ENCODE data around the gene CD40. TPM values are rescaled to one million over a fixed set of nuclear protein-coding genes. Genes with fewer than 3 reads are reported as not detected.

CD40 gene
- total RNA-seq, 1 experiment from 2014 or later, result 7.8 TPM

- H3K4me1 Mint-ChIP-seq, result peaks cover 27 to 45% of the 10 kb centered on the region in 2 experiments
- Histone ChIP-seq H4K5ac (ENCODE audit: insufficient read length, low read depth, low read length) (no peak overlapping the region), H3K4ac (ENCODE audit: low read depth, low read length) (no peak overlapping the region), H3K4me1 (ENCODE audit: insufficient read depth, low read length) (no peaks in the 10 kb centered on the region), H3K14ac (ENCODE audit: insufficient read depth, low read length) (no peak overlapping the region), H2BK120ac (ENCODE audit: low read depth, low read length, poor library complexity, severe bottlenecking) (no peak overlapping the region), H2BK5ac (ENCODE audit: insufficient read length, low read length) (no peak overlapping the region), H3K27me3 (ENCODE audit: insufficient read depth, low read length) (no peaks in the 10 kb centered on the region), H3K4me2 (ENCODE audit: insufficient read depth, insufficient read length, low read length) (no peak overlapping the region), H3K79me2 (ENCODE audit: insufficient read depth, low read length) (no peaks in the 10 kb centered on the region), H3K18ac (ENCODE audit: insufficient read length, low read depth, low read length) (no peak overlapping the region), H3K27ac (ENCODE audit: insufficient read length, low read depth, low read length) (no peak overlapping the region), H4K20me1 (ENCODE audit: control insufficient read depth, insufficient read depth, insufficient read length) (no peaks in the 10 kb centered on the region), H2BK12ac (ENCODE audit: insufficient read length, low read depth, low read length) (no peak overlapping the region), H2AK5ac (ENCODE audit: insufficient read length, low read length) (no peak overlapping the region), H3K9me3 (ENCODE audit: control insufficient read depth, low read depth, low read length) (no peaks in the 10 kb centered on the region), H2BK20ac (ENCODE audit: low read depth, low read length, poor library complexity, severe bottlenecking) (no peak overlapping the region), H3K23ac (ENCODE audit: insufficient read length, low read depth, low read length) (no peak overlapping the region), H3K9ac (ENCODE audit: extremely low read depth, insufficient read length, low read length) (no peak overlapping the region), H4K91ac (ENCODE audit: insufficient read length, low read depth, low read length) (no peak overlapping the region), H2AFZ (ENCODE audit: low read length) (no peak overlapping the region), H2BK15ac (ENCODE audit: low read depth, low read length) (no peak overlapping the region), H3K79me1 (ENCODE audit: insufficient read depth, low read depth, low read length, poor library complexity, severe bottlenecking) (no peaks in the 10 kb centered on the region), H3T11ph (ENCODE audit: low read length) (no peak overlapping the region), H4K8ac (replicated peaks; ENCODE audit: insufficient read length, low read depth, low read length) (no peak overlapping the region), H3K56ac (ENCODE audit: insufficient read length, low read depth, low read length) (no peak overlapping the region), H3K23me2 (ENCODE audit: insufficient read length, low read depth, low read length, poor library complexity, severe bottlenecking) (no peaks in the 10 kb centered on the region)
- no peak for DNase-seq
- no peak overlapping the region for H3K4me3 Mint-ChIP-seq
- WGBS (ENCODE audit: extremely low coverage, insufficient read length, low lambda C conversion rate), result no CpG with 5 or more reads among the region's 5 CpGs
- H3K27me3 Mint-ChIP-seq (ENCODE audit: low read depth), result peaks cover 23% of the 10 kb centered on the region
- TF ChIP-seq CTCF (conservative IDR thresholded peaks at IDR 0.05), result no peak; the same call in 2 of the 3 replicates
- H3K27ac Mint-ChIP-seq, result no peak overlapping the region
- H3K36me3 Mint-ChIP-seq (ENCODE audit: insufficient read depth in 1 of 3, low read depth in 3 of 3), result no peaks in the 10 kb centered on the region
- H3K9me3 Mint-ChIP-seq, result no peaks in the 10 kb centered on the region; a peak in 1 of 5 replicates
Observed at GRCh38 chr20:46139908-46140482, 21.9 kb downstream of the CD40 start.
